K562 (cell line): Measurements from ENCODE around the gene NUPR1. TPM values are rescaled to one million over a fixed set of nuclear protein-coding genes. Genes with fewer than 3 reads are reported as not detected.

Experiments used
- ATAC-seq: fragments of 200-7000 bp; cut with Tn5 transposase; 3 replicates; pipeline ENCODE4 v1.9.1; 2020; ENCODE audit warnings: moderate library complexity
- BruUV-seq: library from RNA; stranded (reverse); fragments of 400-500 nt; replicated peaks from 2 replicates; lab custom pipeline; 2021; lab: Mats Ljungman, UMichigan
- CTCF ChIA-PET: fragments of 300-600 bp; formaldehyde crosslinking; extraction: SDS; loops from one replicate; lab custom pipeline; 2021; ENCODE audit warnings: low intra/inter-chr PET ratio; lab: Yijun Ruan, JAX
- POLR2A ChIA-PET: fragments of 300-600, 350-650 bp; sonication (Branson Sonifier 250); formaldehyde crosslinking; extraction: SDS; loops from one replicate; lab custom pipeline; 2021; ENCODE audit warnings: antibody characterized with exemption, inconsistent platforms; lab: Yijun Ruan, JAX
- DNase-seq, 4 experiments: peaks; one replicate each; pipeline versions ENCODE4 v3.0.0 to v3.0.0-alpha.2; 2011 to 2018; ENCODE audit warnings: low spot score in 3 of 4, mixed read lengths in 3 of 4; ENCODE audit errors: extremely low read depth in 1 of 4
- FAIRE-seq: peaks from 2 replicates; lab custom pipeline; 2011; peaks lifted over from hg19 to GRCh38; lab: Jason Lieb, UNC
- H2AFZ ChIP-seq: 2 replicates; pipeline ENCODE4 v1.6.0; 2011; ENCODE audit warnings: low read depth, low read length, control low read depth, inconsistent platforms
- H3K27ac ChIP-seq: fragments of 200-600 bp; 3 replicates; pipeline ENCODE4 v1.8.0; 2011; ENCODE audit warnings: low read depth, mild to moderate bottlenecking, control low read depth, inconsistent platforms, low read length, moderate library complexity, mixed read lengths; ENCODE audit errors: extremely low read depth
- H3K27me3 ChIP-seq, 2 experiments: fragments of 300-600 bp in 1 of 2; 2 replicates in 1 of 2; 3 replicates in 1 of 2; pipeline versions ENCODE4 v1.6.0 to v1.8.0; 2011; ENCODE audit warnings: inconsistent platforms in 2 of 2, low read length in 2 of 2, mild to moderate bottlenecking in 1 of 2, mixed read lengths in 1 of 2, moderate library complexity in 1 of 2; ENCODE audit not compliant: control insufficient read depth in 2 of 2, insufficient read depth in 2 of 2
- H3K36me3 ChIP-seq: fragments of 300-600 bp; 3 replicates; pipeline ENCODE4 v1.8.0; 2011; ENCODE audit warnings: mild to moderate bottlenecking, low read length, inconsistent platforms; ENCODE audit not compliant: control insufficient read depth, insufficient read depth
- H3K4me1 ChIP-seq, 2 experiments: fragments of 200-600 bp in 1 of 2; replicated peaks in 1 of 2; 2 replicates in 1 of 2; 3 replicates in 1 of 2; pipeline versions ENCODE4 v1.5.1 to v1.8.0; 2011; ENCODE audit warnings: inconsistent platforms in 2 of 2, low read length in 2 of 2, mild to moderate bottlenecking in 1 of 2, mixed read lengths in 1 of 2, moderate library complexity in 1 of 2; ENCODE audit not compliant: control insufficient read depth in 2 of 2, insufficient read depth in 2 of 2
- H3K4me2 ChIP-seq: 2 replicates; pipeline ENCODE4 v1.6.1; 2011; ENCODE audit warnings: low read length, control low read depth, inconsistent platforms, mixed read lengths; ENCODE audit not compliant: insufficient read depth
- H3K4me3 ChIP-seq: fragments of 200-600 bp; sonication (generic), shearing (Covaris generic); 2 replicates; pipeline ENCODE4 v1.5.1; 2016; ENCODE audit warnings: control low read depth, inconsistent platforms
- H3K79me2 ChIP-seq: fragments of 200-600 bp; 3 replicates; pipeline ENCODE4 v1.8.0; 2011; ENCODE audit warnings: low read length, inconsistent platforms; ENCODE audit not compliant: control insufficient read depth, insufficient read depth
- H3K9ac ChIP-seq, 2 experiments: 2 replicates each; pipeline versions ENCODE4 v1.6.0 to v1.6.1; 2011; ENCODE audit warnings: low read depth in 2 of 2, low read length in 2 of 2, control low read depth in 1 of 2, inconsistent platforms in 1 of 2, mild to moderate bottlenecking in 1 of 2, mixed read lengths in 1 of 2; ENCODE audit not compliant: insufficient read depth in 1 of 2
- H3K9me1 ChIP-seq: one replicate; pipeline ENCODE4 v1.6.0; 2011; ENCODE audit warnings: inconsistent platforms, mild to moderate bottlenecking, low read length, moderate library complexity; ENCODE audit not compliant: control insufficient read depth, insufficient read depth
- H3K9me3 ChIP-seq: replicated peaks from 2 replicates; pipeline ENCODE4 v1.5.1; 2011; ENCODE audit warnings: low read depth, low read length, inconsistent platforms; ENCODE audit not compliant: control insufficient read depth, insufficient read depth
- H4K20me1 ChIP-seq: replicated peaks from 2 replicates; pipeline ENCODE4 v1.6.1; 2011; ENCODE audit warnings: low read length, inconsistent platforms, mixed read lengths; ENCODE audit not compliant: control insufficient read depth, insufficient read depth
- CREM ChIP-seq: IDR thresholded peaks from 2 replicates; pipeline ENCODE4 v1.6.1; 2014; ENCODE audit warnings: antibody characterized with exemption, low read depth
- DACH1 ChIP-seq: fragments of 450-650 bp; IDR thresholded peaks from 2 replicates; pipeline ENCODE4 v1.6.1; 2018; ENCODE audit not compliant: partially characterized antibody
- E2F3 ChIP-seq: fragments of 250-450 bp; sonication (Bioruptor Pico); IDR thresholded peaks from 2 replicates; pipeline ENCODE4 v1.4.0; 2020; ENCODE audit warnings: mild to moderate bottlenecking
- ELF1 ChIP-seq: fragments of 200-800 bp; sonication (Bioruptor generic); IDR thresholded peaks from 2 replicates; pipeline ENCODE4 v1.6.1; 2016; ENCODE audit warnings: missing genetic modification characterization, missing compliant biosample characterization
- ETV6 ChIP-seq, 3 experiments: fragments of 150-350 bp in 1 of 3; sonication (generic) in 1 of 3; formaldehyde crosslinking in 1 of 3; IDR thresholded peaks; 2 replicates each; pipeline versions ENCODE4 v1.6.1 to v1.8.0; 2014 to 2022; ENCODE audit warnings: borderline replicate concordance in 2 of 3, low read depth in 2 of 3, antibody characterized with exemption in 1 of 3, low read length in 1 of 3, mild to moderate bottlenecking in 1 of 3, missing genetic modification reagents in 1 of 3
- KLF1 ChIP-seq: fragments of 450-650 bp; IDR thresholded peaks from 2 replicates; pipeline ENCODE4 v1.6.1; 2016; ENCODE audit warnings: missing genetic modification characterization, missing compliant biosample characterization
- MEF2A ChIP-seq: IDR thresholded peaks from 2 replicates; pipeline ENCODE4 v1.6.1; 2011; ENCODE audit warnings: low read depth, mild to moderate bottlenecking, low read length, moderate library complexity; ENCODE audit not compliant: control insufficient read depth
- NFIX ChIP-seq: fragments of 250-450 bp; sonication (Bioruptor Pico); IDR thresholded peaks from 2 replicates; pipeline ENCODE4 v1.4.0; 2020; ENCODE audit warnings: low read depth, mild to moderate bottlenecking, moderate library complexity
- PHB2 ChIP-seq: fragments of 450-650 bp; IDR thresholded peaks from 2 replicates; pipeline ENCODE4 v1.6.1; 2017; ENCODE audit warnings: low read depth
- RBM14 ChIP-seq: fragments of 200-400 bp; formaldehyde crosslinking; IDR thresholded peaks from 2 replicates; pipeline ENCODE4 v1.6.1; 2018; ENCODE audit warnings: low read depth, mild to moderate bottlenecking, low read length, moderate library complexity, borderline replicate concordance; ENCODE audit not compliant: insufficient read depth
- RHOXF2B ChIP-seq: fragments of 250-450 bp; sonication (Bioruptor Pico); conservative IDR thresholded peaks from 2 replicates; pipeline ENCODE4 v1.5.1; 2021
- SMARCB1 ChIP-seq: IDR thresholded peaks from 2 replicates; pipeline ENCODE4 v1.6.1; 2011; ENCODE audit warnings: improper control_type of control experiment, low read depth; ENCODE audit not compliant: insufficient read length
- SREBF1 ChIP-seq: fragments of 150-350 bp; IDR thresholded peaks from 2 replicates; pipeline ENCODE4 v1.6.1; 2014; ENCODE audit warnings: antibody characterized with exemption, low read depth, low read length, borderline replicate concordance
- ZNF263 ChIP-seq: sonication (generic); formaldehyde crosslinking; IDR thresholded peaks from 2 replicates; pipeline ENCODE4 v1.8.0; 2022; ENCODE audit warnings: mild to moderate bottlenecking, missing genetic modification reagents, borderline replicate concordance
- ZNF695 ChIP-seq: fragments of 450-650 bp; formaldehyde crosslinking; IDR thresholded peaks from 2 replicates; pipeline ENCODE4 v1.4.0; 2020; ENCODE audit warnings: mild to moderate bottlenecking, moderate library complexity
- WGBS: fragments of 100-300 bp; shearing (Covaris generic); methylation state at CpG from one replicate; pipeline ENCODE4 v1.1.6; 2016; ENCODE audit warnings: low coverage, mixed read lengths; ENCODE audit not compliant: insufficient coverage; ENCODE audit errors: missing lambda C conversion rate; 5-methylcytosine and 5-hydroxymethylcytosine counted together
- in situ Hi-C: fragments of 300-500 bp; cut with MboI; formaldehyde crosslinking; loops from 4 replicates; pipeline ENCODE4 v1.15.0; 2018; ENCODE audit warnings: inconsistent platforms, mixed read lengths
- intact Hi-C: fragments of 100-400 bp; cut with micrococcal nuclease; formaldehyde crosslinking; loops from 2 replicates; pipeline ENCODE4 v1.14.2; 2022
- polyA plus RNA-seq, 8 experiments: library from polyadenylated mRNA; depleted of rRNA in 4 of 8; stranded (reverse) in 5 of 8; unstranded in 3 of 8; fragments of >200 nt; fragmentation: Nextera tagmentation in 2 of 8; fragmentation: Illumina TruSeq in 1 of 8; extraction: Ambion mirVana in 2 of 8; extraction: Trizol in 1 of 8; gene quantifications; 2 replicates each; pipeline versions ENCODE4 v1.2.1 to v1.2.3, GENCODE V29; 2011 to 2014; ENCODE audit warnings: inconsistent platforms in 1 of 8, missing spikeins in 1 of 8
- total RNA-seq, 7 experiments: library from RNA; depleted of rRNA in 6 of 7; stranded (reverse); fragments of >200 nt in 6 of 7; fragmentation: Illumina TruSeq in 2 of 7; extraction: Trizol in 2 of 7; gene quantifications; 2 replicates each; pipeline versions ENCODE4 v1.2.1 to v1.2.3, GENCODE V29; 2011 to 2021; ENCODE audit warnings: low replicate concordance in 1 of 7
- TF ChIP-seq, protein P1 (sequence below): fragments of 450-650 bp; IDR thresholded peaks from 2 replicates; pipeline ENCODE4 v1.7.0; 2016; ENCODE audit warnings: borderline replicate concordance
- TF ChIP-seq, protein P2 (sequence below): sonication (generic); formaldehyde crosslinking; IDR thresholded peaks from 2 replicates; pipeline ENCODE4 v1.8.1; 2022; ENCODE audit warnings: missing genetic modification reagents
- TF ChIP-seq, protein P3 (sequence below): fragments of 450-650 bp; IDR thresholded peaks from 2 replicates; pipeline ENCODE4 v1.6.1; 2016; ENCODE audit warnings: mild to moderate bottlenecking

Gene NUPR1
- total and polyA plus RNA-seq, 9 of the 15 experiments (the other 6 are each of a cell fraction or from before 2014, with no cell fraction given) = 0.07 to 1.5 (median 0.27) TPM

DNA sequence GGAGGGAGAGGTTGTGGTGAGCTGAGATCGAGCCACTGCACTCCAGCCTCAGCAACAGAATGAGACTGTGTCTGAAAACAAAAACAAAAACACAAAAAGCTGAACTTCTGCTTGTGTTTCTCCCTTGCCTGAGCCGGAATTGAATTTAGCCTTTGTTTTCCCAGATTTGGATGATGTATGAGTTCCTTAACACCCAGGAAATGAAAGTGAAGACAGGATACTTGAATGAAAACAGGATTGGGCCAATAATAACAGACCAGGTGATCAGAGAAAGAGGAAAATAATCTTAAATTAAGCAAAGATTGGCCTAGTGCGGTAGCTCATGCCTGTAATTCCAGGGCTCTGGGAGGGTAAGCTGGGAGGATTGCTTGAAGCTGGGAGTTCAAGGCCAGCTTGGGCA lies 1.6 kb upstream of the NUPR1 start:
- POLR2A ChIA-PET = interaction anchor here (1.5 kb wide), 1 partner anchor 9 kb away, joined by 5 read pairs; no protein-coding TSS in a partner anchor
- no TSS peak for BruUV-seq
- no peak overlapping the region for H3K27ac ChIP-seq
- no peaks in the 10 kb centered on the region for H3K9me3 ChIP-seq
- DNase-seq = no peak
- no peak for ATAC-seq
- no peak overlapping the region for H3K4me2 ChIP-seq
- peak; percentile 6 for FAIRE-seq
- WGBS = 59% methylated on average over 3 of the region's 3 CpGs
- no peak overlapping the region for H3K9ac ChIP-seq
- no peaks in the 10 kb centered on the region for H4K20me1 ChIP-seq
- no peaks in the 10 kb centered on the region for H3K9me1 ChIP-seq
- intact Hi-C loops (no loop called here), in situ Hi-C loops (loop anchor here (25.0 kb wide), 2 partner anchors 172 to 947 kb away; partner anchors contain the start of gene EIF3C)
- CTCF ChIA-PET = no interaction called here
- no peak overlapping the region for H3K4me3 ChIP-seq
- peaks cover 0 to 4% of the 10 kb centered on the region in 2 experiments; a peak in 4 of 5 replicates for H3K27me3 ChIP-seq
- H3K79me2 ChIP-seq = no peaks in the 10 kb centered on the region
- no peaks in the 10 kb centered on the region for H3K36me3 ChIP-seq
- peaks cover 9 to 14% of the 10 kb centered on the region in 2 experiments; a peak in 4 of 5 replicates for H3K4me1 ChIP-seq
- H2AFZ ChIP-seq = 0 out of 2 replicates have a peak overlapping the region, but pooled peaks have one; percentile 26
- TF ChIP-seq PHB2 (no peak), CREM (no peak), NFIX (CRISPR knock-in tag) (no peak), E2F3 (no peak), ETV6 (IDR thresholded peaks at IDR 0.05; ENCODE audit: borderline replicate concordance in 1 of 2, low read depth in 2 of 2, low read length in 1 of 2) (no peak), ETV6 (CRISPR knock-in tag; IDR thresholded peaks at IDR 0.05; ENCODE audit: borderline replicate concordance) (no peak), ZNF695 (CRISPR knock-in tag) (no peak), RHOXF2B (CRISPR knock-in tag) (no peak), RBM14 (no peak), ELF1 (no peak), KLF1 (tag) (no peak), MEF2A (no peak), SREBF1 (no peak), ZNF263 (CRISPR knock-in tag) (no peak), DACH1 (no peak), SMARCB1 (no peak)
- TF ChIP-seq, protein P1, sequence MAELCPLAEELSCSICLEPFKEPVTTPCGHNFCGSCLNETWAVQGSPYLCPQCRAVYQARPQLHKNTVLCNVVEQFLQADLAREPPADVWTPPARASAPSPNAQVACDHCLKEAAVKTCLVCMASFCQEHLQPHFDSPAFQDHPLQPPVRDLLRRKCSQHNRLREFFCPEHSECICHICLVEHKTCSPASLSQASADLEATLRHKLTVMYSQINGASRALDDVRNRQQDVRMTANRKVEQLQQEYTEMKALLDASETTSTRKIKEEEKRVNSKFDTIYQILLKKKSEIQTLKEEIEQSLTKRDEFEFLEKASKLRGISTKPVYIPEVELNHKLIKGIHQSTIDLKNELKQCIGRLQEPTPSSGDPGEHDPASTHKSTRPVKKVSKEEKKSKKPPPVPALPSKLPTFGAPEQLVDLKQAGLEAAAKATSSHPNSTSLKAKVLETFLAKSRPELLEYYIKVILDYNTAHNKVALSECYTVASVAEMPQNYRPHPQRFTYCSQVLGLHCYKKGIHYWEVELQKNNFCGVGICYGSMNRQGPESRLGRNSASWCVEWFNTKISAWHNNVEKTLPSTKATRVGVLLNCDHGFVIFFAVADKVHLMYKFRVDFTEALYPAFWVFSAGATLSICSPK = no peak
- TF ChIP-seq, protein P2, sequence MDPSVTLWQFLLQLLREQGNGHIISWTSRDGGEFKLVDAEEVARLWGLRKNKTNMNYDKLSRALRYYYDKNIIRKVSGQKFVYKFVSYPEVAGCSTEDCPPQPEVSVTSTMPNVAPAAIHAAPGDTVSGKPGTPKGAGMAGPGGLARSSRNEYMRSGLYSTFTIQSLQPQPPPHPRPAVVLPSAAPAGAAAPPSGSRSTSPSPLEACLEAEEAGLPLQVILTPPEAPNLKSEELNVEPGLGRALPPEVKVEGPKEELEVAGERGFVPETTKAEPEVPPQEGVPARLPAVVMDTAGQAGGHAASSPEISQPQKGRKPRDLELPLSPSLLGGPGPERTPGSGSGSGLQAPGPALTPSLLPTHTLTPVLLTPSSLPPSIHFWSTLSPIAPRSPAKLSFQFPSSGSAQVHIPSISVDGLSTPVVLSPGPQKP = no peak
- TF ChIP-seq, protein P3, sequence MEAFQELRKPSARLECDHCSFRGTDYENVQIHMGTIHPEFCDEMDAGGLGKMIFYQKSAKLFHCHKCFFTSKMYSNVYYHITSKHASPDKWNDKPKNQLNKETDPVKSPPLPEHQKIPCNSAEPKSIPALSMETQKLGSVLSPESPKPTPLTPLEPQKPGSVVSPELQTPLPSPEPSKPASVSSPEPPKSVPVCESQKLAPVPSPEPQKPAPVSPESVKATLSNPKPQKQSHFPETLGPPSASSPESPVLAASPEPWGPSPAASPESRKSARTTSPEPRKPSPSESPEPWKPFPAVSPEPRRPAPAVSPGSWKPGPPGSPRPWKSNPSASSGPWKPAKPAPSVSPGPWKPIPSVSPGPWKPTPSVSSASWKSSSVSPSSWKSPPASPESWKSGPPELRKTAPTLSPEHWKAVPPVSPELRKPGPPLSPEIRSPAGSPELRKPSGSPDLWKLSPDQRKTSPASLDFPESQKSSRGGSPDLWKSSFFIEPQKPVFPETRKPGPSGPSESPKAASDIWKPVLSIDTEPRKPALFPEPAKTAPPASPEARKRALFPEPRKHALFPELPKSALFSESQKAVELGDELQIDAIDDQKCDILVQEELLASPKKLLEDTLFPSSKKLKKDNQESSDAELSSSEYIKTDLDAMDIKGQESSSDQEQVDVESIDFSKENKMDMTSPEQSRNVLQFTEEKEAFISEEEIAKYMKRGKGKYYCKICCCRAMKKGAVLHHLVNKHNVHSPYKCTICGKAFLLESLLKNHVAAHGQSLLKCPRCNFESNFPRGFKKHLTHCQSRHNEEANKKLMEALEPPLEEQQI = no peak
